Measurements from ENCODE around the gene EFCAB14. TPM values are rescaled to one million over a fixed set of nuclear protein-coding genes. Genes with fewer than 3 reads are reported as not detected.

Gene EFCAB14
- polyA plus RNA-seq, 1 donor (not counting 4 experiments of a cell fraction or from before 2014, with no cell fraction given): 61.8 TPM

GRCh38 chr1:46703927-46704641 is 14.8 kb downstream of the EFCAB14 start:
- Histone ChIP-seq H3K79me2 (ENCODE audit: control insufficient read depth, insufficient read depth, low read length) (peaks cover 17% of the 10 kb centered on the region), H3K4me1 (ENCODE audit: control insufficient read depth, extremely low read depth, insufficient read depth, low read length) (no peaks in the 10 kb centered on the region), H3K9me1 (ENCODE audit: control insufficient read depth, extremely low read depth, insufficient read depth, low read length) (no peaks in the 10 kb centered on the region), H3K4me3 (ENCODE audit: control insufficient read depth in 2 of 3, extremely low read depth in 1 of 3, insufficient read depth in 2 of 3, low read depth in 1 of 3, low read length in 3 of 3) (no peak overlapping the region), H3K27ac (ENCODE audit: control insufficient read depth, insufficient read depth, low read length) (no peak overlapping the region), H3K4me2 (ENCODE audit: control insufficient read depth, extremely low read depth, insufficient read depth, low read depth, low read length) (no peak overlapping the region), H3K9ac (ENCODE audit: control insufficient read depth, extremely low read depth, insufficient read depth, low read length) (no peak overlapping the region), H2AFZ (ENCODE audit: control insufficient read depth, low read length) (no peak overlapping the region), H3K9me3 (ENCODE audit: control insufficient read depth, low read depth, low read length) (no peaks in the 10 kb centered on the region), H3K27me3 (ENCODE audit: control insufficient read depth, extremely low read depth, insufficient read depth, low read length) (no peaks in the 10 kb centered on the region), H3K36me3 (ENCODE audit: control insufficient read depth in 2 of 2, extremely low read depth in 1 of 2, insufficient read depth in 2 of 2, low read length in 2 of 2) (peaks cover 9 to 51% of the 10 kb centered on the region in 2 experiments), H4K20me1 (ENCODE audit: control insufficient read depth, extremely low read depth, insufficient read depth, low read length) (no peaks in the 10 kb centered on the region)
- dilution Hi-C loops (cut with MboI; ENCODE audit: extremely low pct_ligation_motif_present, low sequenced_read_pairs): no loop called here
- no peak for FAIRE-seq
- no peak for DNase-seq (ENCODE audit: low read depth, low spot score)
- TF ChIP-seq EZH2 (IDR thresholded peaks at IDR 0.05; ENCODE audit: low read length) (no peak), CTCF (optimal IDR thresholded peaks at IDR 0.05 in 1 of 3, IDR thresholded peaks at IDR 0.05 in 1 of 3, conservative IDR thresholded peaks at IDR 0.05 in 1 of 3; ENCODE audit: extremely low read depth in 1 of 3, insufficient read depth in 2 of 3, low read length in 3 of 3) (no peak)

- dilution Hi-C loops (cut with MboI; ENCODE audit: extremely low pct_ligation_motif_present, low sequenced_read_pairs): no loop called here
- H2AFZ ChIP-seq (ENCODE audit: control insufficient read depth, low read length): no peak overlapping the region
- no peaks in the 10 kb centered on the region for H3K4me1 ChIP-seq (ENCODE audit: control insufficient read depth, extremely low read depth, insufficient read depth, low read length)
- no peak for DNase-seq (ENCODE audit: low read depth, low spot score)
- TF ChIP-seq CTCF (optimal IDR thresholded peaks at IDR 0.05 in 1 of 3, IDR thresholded peaks at IDR 0.05 in 1 of 3, conservative IDR thresholded peaks at IDR 0.05 in 1 of 3; ENCODE audit: extremely low read depth in 1 of 3, insufficient read depth in 2 of 3, low read length in 3 of 3): no peak
- TF ChIP-seq EZH2 (IDR thresholded peaks at IDR 0.05; ENCODE audit: low read length): no peak
- no peak overlapping the region for H3K27ac ChIP-seq (ENCODE audit: control insufficient read depth, insufficient read depth, low read length)
- no peaks in the 10 kb centered on the region for H4K20me1 ChIP-seq (ENCODE audit: control insufficient read depth, extremely low read depth, insufficient read depth, low read length)
- no peak overlapping the region for H3K4me3 ChIP-seq (ENCODE audit: control insufficient read depth in 2 of 3, extremely low read depth in 1 of 3, insufficient read depth in 2 of 3, low read depth in 1 of 3, low read length in 3 of 3)
- H3K79me2 ChIP-seq (ENCODE audit: control insufficient read depth, insufficient read depth, low read length): peaks cover 17% of the 10 kb centered on the region
- H3K36me3 ChIP-seq (ENCODE audit: control insufficient read depth in 2 of 2, extremely low read depth in 1 of 2, insufficient read depth in 2 of 2, low read length in 2 of 2): peaks cover 15 to 39% of the 10 kb centered on the region in 2 experiments
- no peaks in the 10 kb centered on the region for H3K9me3 ChIP-seq (ENCODE audit: control insufficient read depth, low read depth, low read length)
- no peak for FAIRE-seq
- H3K27me3 ChIP-seq (ENCODE audit: control insufficient read depth, extremely low read depth, insufficient read depth, low read length): no peaks in the 10 kb centered on the region
- H3K4me2 ChIP-seq (ENCODE audit: control insufficient read depth, extremely low read depth, insufficient read depth, low read depth, low read length): no peak overlapping the region
- no peaks in the 10 kb centered on the region for H3K9me1 ChIP-seq (ENCODE audit: control insufficient read depth, extremely low read depth, insufficient read depth, low read length)
- no peak overlapping the region for H3K9ac ChIP-seq (ENCODE audit: control insufficient read depth, extremely low read depth, insufficient read depth, low read length)
Measured at GRCh38 chr1:46699666-46700065, 19.2 kb downstream of the EFCAB14 start.

Data from keratinocyte (primary cell).